H54 (cell line): Measurements from ENCODE around the gene MUC20.
"Not testable (repeated sequence)": the region's sequence is repeated elsewhere in the genome, so short reads cannot be mapped to it uniquely, and the experiment has no call there.

Experiments used
- DNase-seq: peaks from one replicate; pipeline ENCODE4 v3.0.0; 2011; ENCODE audit warnings: low spot score, mixed read lengths; ENCODE audit not compliant: insufficient read length
- FAIRE-seq: peaks from 3 replicates; lab custom pipeline; 2011; peaks lifted over from hg19 to GRCh38; lab: Jason Lieb, UNC
- POLR2A ChIP-seq: IDR thresholded peaks from 2 replicates; pipeline ENCODE4 v1.6.1; 2011; ENCODE audit warnings: low read depth, mild to moderate bottlenecking, low read length

MUC20 gene

GRCh38 chr3:195700319-195700718, 20.5 kb upstream of the MUC20 start:
- FAIRE-seq (no peak), DNase-seq (no peak)
- TF ChIP-seq POLR2A, result no peak

- FAIRE-seq (no peak), DNase-seq (no peak)
- TF ChIP-seq POLR2A, result no peak
These were observed 19.5 kb upstream of the MUC20 start for GRCh38 chr3:195701042-195701915.

DNA sequence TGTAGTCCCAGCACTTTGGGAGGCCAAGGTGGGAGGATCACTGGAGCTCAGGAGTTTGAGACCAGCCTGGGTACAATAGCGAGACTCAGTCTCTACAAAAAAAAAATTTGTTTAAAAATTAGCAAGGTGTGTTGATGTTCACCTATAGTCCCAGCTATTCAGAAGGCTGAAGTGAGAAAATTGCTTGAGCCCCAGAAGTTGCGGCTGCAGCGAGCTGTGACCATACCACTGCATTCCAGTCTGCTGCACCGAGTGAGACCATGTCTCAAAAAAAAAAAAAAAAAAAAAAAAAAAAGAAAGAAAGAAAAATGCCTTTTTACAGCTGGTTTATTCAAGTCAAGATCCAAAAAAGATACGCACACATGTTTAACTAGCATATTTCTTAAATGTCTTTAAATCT, 17.0 kb upstream of the MUC20 start:
- no peak for TF ChIP-seq POLR2A
- no peak for FAIRE-seq
- DNase-seq, result no peak

DNA sequence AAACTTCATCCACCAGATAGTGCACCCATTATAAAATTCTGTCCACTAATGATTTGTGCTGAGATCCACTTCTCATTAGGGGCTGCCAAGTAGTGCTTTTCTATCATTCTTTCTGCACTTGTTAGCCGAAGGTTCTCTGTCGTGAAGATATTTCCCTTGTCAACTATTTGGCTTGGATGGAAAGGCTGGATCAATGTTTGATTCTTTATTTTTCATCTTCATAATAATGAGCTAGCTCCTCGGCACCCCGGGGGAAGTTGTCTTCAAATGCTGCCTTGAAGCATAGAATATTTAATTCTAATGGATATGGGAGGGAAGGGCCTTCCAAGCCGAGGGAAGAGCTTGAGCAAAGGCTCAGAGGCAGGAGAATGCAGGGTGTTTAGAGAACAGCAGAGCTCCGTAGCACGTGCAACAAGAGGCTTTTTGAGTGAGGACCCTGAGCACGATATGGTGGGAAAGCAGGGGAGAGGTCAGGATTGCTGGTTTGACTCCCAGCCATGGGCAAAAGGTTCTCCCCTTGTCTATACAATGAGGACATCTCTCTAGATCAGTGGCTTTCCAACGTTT, 16.3 kb upstream of the MUC20 start:
- no peak for TF ChIP-seq POLR2A
- no peak for FAIRE-seq
- DNase-seq, result no peak

DNA sequence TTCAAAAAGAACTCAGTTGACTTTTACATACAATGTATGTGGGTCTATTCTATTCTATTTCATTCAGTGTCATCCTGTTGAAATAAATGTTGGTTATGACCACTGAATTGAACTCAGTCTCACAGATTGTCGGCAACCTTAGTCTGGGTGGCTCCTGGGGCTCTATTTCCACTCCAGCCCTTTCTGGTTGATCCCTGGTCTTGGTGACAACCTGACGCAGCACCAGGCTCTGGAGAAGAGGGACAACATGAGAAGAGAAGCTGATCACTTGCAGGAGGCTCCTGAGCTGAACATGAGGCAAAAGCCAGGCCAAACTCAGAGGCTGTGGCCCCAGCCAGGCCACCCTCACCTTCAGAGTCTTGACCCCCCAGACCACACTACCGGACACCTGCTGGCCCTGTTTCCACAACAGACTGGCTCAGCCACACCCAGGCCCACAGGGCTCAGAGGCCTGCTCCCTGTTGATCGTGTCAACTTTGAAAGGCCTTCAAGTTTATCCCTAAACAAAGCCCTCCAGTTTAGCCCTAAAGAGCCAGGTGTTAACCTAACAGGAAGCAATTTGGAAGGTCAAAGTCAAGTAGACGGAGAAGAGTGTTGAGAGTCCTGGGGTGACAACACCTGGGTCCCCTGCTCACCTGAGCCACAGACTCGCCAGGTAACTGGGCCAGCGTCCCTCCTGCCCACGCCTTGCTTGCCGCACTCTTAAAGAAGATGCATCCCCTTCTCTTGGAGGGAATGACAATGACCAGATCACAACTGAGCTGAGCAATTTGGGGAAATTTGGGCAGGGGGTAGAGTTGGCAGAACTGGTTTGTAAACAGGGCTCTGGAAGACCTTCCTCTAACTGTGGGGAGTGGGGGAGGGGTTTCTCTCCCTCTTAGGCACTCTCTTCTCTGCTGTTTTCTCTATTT, 15.4 kb upstream of the MUC20 start:
- TF ChIP-seq POLR2A, result no peak
- FAIRE-seq, result no peak
- DNase-seq, result no peak

- FAIRE-seq, result no peak
- no peak for DNase-seq
These were observed 12.7 kb upstream of the MUC20 start for GRCh38 chr3:195708061-195708460.

GRCh38 chr3:195708626-195709481, 11.9 kb upstream of the MUC20 start:
- FAIRE-seq (no peak), DNase-seq (no peak)
- TF ChIP-seq POLR2A, result no peak

More at GRCh38 chr3:195708061-195708460, 12.7 kb upstream of the MUC20 start:
- no peak for TF ChIP-seq POLR2A

- DNase-seq (no peak), FAIRE-seq (no peak)
- no peak for TF ChIP-seq POLR2A
These were observed 11.1 kb upstream of the MUC20 start for GRCh38 chr3:195709676-195710085.

- not testable (repeated sequence) for FAIRE-seq, DNase-seq
These were observed 10.5 kb upstream of the MUC20 start for GRCh38 chr3:195710126-195710905.

GRCh38 chr3:195711091-195711812, 9.5 kb upstream of the MUC20 start:
- DNase-seq, FAIRE-seq: not testable (repeated sequence)

DNA sequence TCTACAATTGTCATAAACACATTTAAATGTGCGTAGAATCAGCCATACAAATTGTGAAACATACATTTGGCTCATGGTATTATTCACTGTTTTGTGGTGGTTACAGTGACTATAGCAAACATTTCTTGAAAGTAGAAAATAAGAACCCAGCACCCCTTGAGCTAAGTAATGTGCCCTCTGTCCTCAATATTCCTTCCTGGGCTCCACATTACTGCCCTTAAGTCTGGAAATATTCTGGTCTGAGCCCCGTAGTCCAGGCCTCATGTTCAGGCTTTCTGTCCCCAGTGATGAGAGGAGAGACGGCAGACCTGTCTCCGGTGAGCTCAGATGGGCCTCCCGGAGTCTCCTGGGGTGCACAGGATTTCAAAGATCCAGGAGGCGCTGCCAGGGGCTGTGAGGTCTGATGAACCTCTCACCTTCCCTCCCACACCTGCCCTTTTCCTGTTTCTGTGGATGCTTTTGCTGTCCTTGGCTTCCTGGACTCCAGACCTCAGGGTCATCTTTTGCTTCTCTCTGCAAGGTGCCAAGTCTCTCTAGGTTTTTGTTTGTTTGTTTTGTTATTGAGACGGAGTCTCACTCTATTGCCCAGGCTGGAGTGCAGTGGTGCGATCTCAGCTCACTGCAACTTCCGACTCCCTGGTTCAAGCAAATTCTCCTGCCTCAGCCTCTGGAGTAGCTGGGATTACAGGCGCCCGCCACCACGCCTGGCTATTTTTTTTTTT, 8.8 kb upstream of the MUC20 start:
- DNase-seq (no peak), FAIRE-seq (no peak)
- TF ChIP-seq POLR2A, result no peak

DNA sequence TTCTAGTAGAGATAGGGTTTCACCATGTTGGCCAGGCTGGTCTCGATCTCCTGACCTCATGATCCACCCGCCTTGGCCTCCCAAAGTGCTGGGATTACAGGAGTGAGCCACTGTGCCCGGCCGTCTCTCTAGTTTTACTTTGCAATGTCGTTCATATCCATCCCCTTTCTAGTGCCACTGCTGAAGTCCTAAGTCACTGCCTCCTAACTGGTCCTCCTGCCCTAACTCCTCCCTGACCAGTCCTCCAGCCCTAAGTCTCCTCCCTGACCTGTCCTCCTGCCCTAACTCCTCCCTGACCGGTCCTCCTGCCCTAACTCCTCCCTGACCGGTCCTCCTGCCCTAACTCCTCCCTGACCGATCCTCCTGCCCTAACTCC, 8.3 kb upstream of the MUC20 start:
- DNase-seq, FAIRE-seq: not testable (repeated sequence)

GRCh38 chr3:195713150-195713549, 7.6 kb upstream of the MUC20 start:
- not testable (repeated sequence) for FAIRE-seq, DNase-seq
